ENCODE results near the gene EHHADH. TPM values are rescaled to one million over a fixed set of nuclear protein-coding genes. Genes with fewer than 3 reads are reported as not detected.

The EHHADH gene
- total and polyA plus RNA-seq, 2 of the 13 experiments (the other 11 are each of a cell fraction or from before 2014, with no cell fraction given) = 14.5 to 38.9 TPM

- FAIRE-seq = no peak
- in situ Hi-C loops (cut with HindIII; ENCODE audit: extremely low pct_ligation_motif_present, low pct_unique_long_range_greater_than_20kb) = no loop called here
- POLR2A ChIA-PET = interaction anchor here (0.9 to 1.2 kb wide), 2 partner anchors 18 to 82 kb away, joined by 3 to 5 read pairs; no protein-coding TSS in a partner anchor
- TF ChIP-seq RNF2 (conservative IDR thresholded peaks at IDR 0.05; ENCODE audit: low read depth) (no peak), ZNF737 (CRISPR knock-in tag; IDR thresholded peaks at IDR 0.05; ENCODE audit: borderline replicate concordance) (no peak), NFYB (CRISPR knock-in tag; IDR thresholded peaks at IDR 0.05) (no peak), ZNF552 (CRISPR knock-in tag; IDR thresholded peaks at IDR 0.05; ENCODE audit: borderline replicate concordance) (no peak), ZSCAN30 (CRISPR knock-in tag; IDR thresholded peaks at IDR 0.05) (no peak), ATF7 (IDR thresholded peaks at IDR 0.05) (no peak), ATF7 (CRISPR knock-in tag; IDR thresholded peaks at IDR 0.05) (no peak), EED (CRISPR knock-in tag; IDR thresholded peaks at IDR 0.05) (no peak), HHEX (CRISPR knock-in tag; IDR thresholded peaks at IDR 0.05) (no peak), NR2F2 (IDR thresholded peaks at IDR 0.05; ENCODE audit: borderline replicate concordance, low read depth) (no peak), ZNF414 (CRISPR knock-in tag; IDR thresholded peaks at IDR 0.05) (no peak), AKAP8 (CRISPR knock-in tag; IDR thresholded peaks at IDR 0.05) (no peak), ZNF33B (CRISPR knock-in tag; IDR thresholded peaks at IDR 0.05) (no peak), DPF2 (CRISPR knock-in tag; IDR thresholded peaks at IDR 0.05; ENCODE audit: borderline replicate concordance, low read depth) (no peak), ZNF101 (CRISPR knock-in tag; IDR thresholded peaks at IDR 0.05; ENCODE audit: borderline replicate concordance, low read depth) (no peak), ZNF550 (CRISPR knock-in tag; IDR thresholded peaks at IDR 0.05; ENCODE audit: borderline replicate concordance) (no peak), DRAP1 (CRISPR knock-in tag; IDR thresholded peaks at IDR 0.05) (no peak), ZNF616 (CRISPR knock-in tag; IDR thresholded peaks at IDR 0.05; ENCODE audit: low read depth) (no peak), ZNF761 (CRISPR knock-in tag; conservative IDR thresholded peaks at IDR 0.05) (no peak), UBTF (CRISPR knock-in tag; IDR thresholded peaks at IDR 0.05) (no peak)
These were observed 17.1 kb upstream of the EHHADH start for GRCh38 chr3:185270956-185271332.

More at GRCh38 chr3:185270956-185271332, 17.1 kb upstream of the EHHADH start:
- 89% methylated on average over 4 of the region's 4 CpGs for WGBS (ENCODE audit: low lambda C conversion rate)
- Histone ChIP-seq H3K9ac (ENCODE audit: insufficient read depth, low read depth, low read length) (no peak overlapping the region), H3K4me1 (ENCODE audit: insufficient read depth, low read length) (peaks cover 24% of the 10 kb centered on the region), H3K4me3 (replicated peaks in 1 of 3; ENCODE audit: insufficient read depth in 1 of 3, low read depth in 2 of 3, low read length in 3 of 3) (no peak overlapping the region), H3K36me3 (replicated peaks in 1 of 2; ENCODE audit: control insufficient read depth in 1 of 2, insufficient read depth in 2 of 2, low read length in 2 of 2) (no peaks in the 10 kb centered on the region), H3K4me2 (ENCODE audit: low read depth, low read length) (no peak overlapping the region), H3K9me3 (ENCODE audit: low read length) (no peaks in the 10 kb centered on the region), H4K20me1 (ENCODE audit: insufficient read depth, low read length) (no peaks in the 10 kb centered on the region), H2AFZ (ENCODE audit: low read length) (no peak overlapping the region), H3K27ac (ENCODE audit: extremely low read length, insufficient read depth, low read length) (no peak overlapping the region), H3K27me3 (ENCODE audit: control insufficient read depth in 1 of 2, insufficient read depth in 2 of 2, low read length in 2 of 2) (no peaks in the 10 kb centered on the region), H3K79me2 (ENCODE audit: insufficient read depth, low read length) (no peaks in the 10 kb centered on the region)
- ATAC-seq (no peak), DNase-seq (ENCODE audit: low spot score) (no peak)
- intact Hi-C loops (cut with micrococcal nuclease; ENCODE audit: unreplicated experiment) = loop anchor here (1.0 kb wide), 1 partner anchor 55 kb away; no protein-coding TSS in a partner anchor
- no TSS peak for BruUV-seq (replicated peaks)
- CTCF ChIA-PET (ENCODE audit: low intra/inter-chr PET ratio, low total read pairs) = interaction anchor here (1.4 kb wide), 1 partner anchor 94 kb away, joined by 5 read pairs; no protein-coding TSS in a partner anchor
